Stomach (tissue), 9 donors: Measurements from ENCODE around the gene SVOP. TPM values are rescaled to one million over a fixed set of nuclear protein-coding genes. Genes with fewer than 3 reads are reported as not detected.

Source experiments
- DNase-seq, 2 donors: peaks; one replicate each; pipeline versions ENCODE4 v3.0.0 to v3.0.0-alpha.2; 2013 to 2019
- H3K27ac ChIP-seq, 5 donors: fragments of 200-600 bp in 4 of 5; sonication (generic) in 4 of 5; one replicate each; pipeline ENCODE4 v1.5.1; 2013 to 2019; ENCODE audit warnings: mild to moderate bottlenecking in 1 of 5, moderate library complexity in 1 of 5
- H3K27me3 ChIP-seq, 3 donors: fragments of 200-600 bp; sonication (generic); one replicate each; pipeline ENCODE4 v1.5.1; 2017 to 2019; ENCODE audit warnings: mixed run types in 1 of 3
- H3K36me3 ChIP-seq, 4 donors: fragments of 200-600 bp; sonication (generic); 1 replicate in 3 of 4; 2 replicates in 1 of 4; pipeline ENCODE4 v1.5.1; 2016 to 2019
- H3K4me1 ChIP-seq, 4 donors: fragments of 200-600 bp; sonication (generic); one replicate each; pipeline ENCODE4 v1.5.1; 2016 to 2019
- H3K4me3 ChIP-seq, 4 donors: fragments of 200-600 bp; sonication (generic) in 3 of 4; one replicate each; pipeline ENCODE4 v1.5.1; 2016 to 2019; ENCODE audit warnings: mild to moderate bottlenecking in 1 of 4
- H3K9me3 ChIP-seq, 4 donors: fragments of 200-600 bp; sonication (generic); one replicate each; pipeline ENCODE4 v1.5.1; 2016 to 2019
- EP300 ChIP-seq: sonication (generic); formaldehyde crosslinking; IDR thresholded peaks from one replicate; pipeline ENCODE4 v1.6.1; 2017; ENCODE audit warnings: antibody characterized with exemption
- POLR2A ChIP-seq, 4 donors: fragments of 450-650 bp; IDR thresholded peaks; one replicate each; pipeline ENCODE4 v1.6.1; 2016; ENCODE audit warnings: antibody characterized with exemption in 4 of 4, control low read depth in 2 of 4, mild to moderate bottlenecking in 1 of 4, moderate library complexity in 1 of 4
- POLR2AphosphoS5 ChIP-seq, 3 donors: sonication (generic); formaldehyde crosslinking; IDR thresholded peaks; one replicate each; pipeline ENCODE4 v1.6.1; 2016; ENCODE audit warnings: antibody characterized with exemption in 3 of 3
- WGBS, 5 donors: extraction: QIAGEN DNeasy Blood & Tissue Kit in 3 of 5; methylation state at CpG; one replicate each; pipeline versions ENCODE4 v1.1.5 to v1.1.7; 2013 to 2018; 5-methylcytosine and 5-hydroxymethylcytosine counted together
- intact Hi-C: fragments of 100-400 bp; cut with DNase I; formaldehyde crosslinking; loops from one replicate; pipeline ENCODE4 v1.15.1; 2023; ENCODE audit warnings: low total_unique reads
- polyA plus RNA-seq, 3 donors: library from polyadenylated mRNA; stranded (reverse); fragments of 200-250 nt; gene quantifications; one replicate each; pipeline ENCODE4 v1.2.3, GENCODE V29; 2013
- total RNA-seq, 5 donors: library from RNA; depleted of rRNA; stranded (reverse); fragments of >200 nt; gene quantifications; one replicate each; pipeline versions ENCODE4 v1.1.0 to v1.2.3, GENCODE V29; 2014 to 2016
- TF ChIP-seq, protein P1 (sequence below), 7 experiments: fragments of 450-650 bp in 4 of 7; fragments of 200-600 bp in 3 of 7; sonication (generic) in 3 of 7; IDR thresholded peaks; one replicate each; pipeline ENCODE4 v1.5.1; 2016 to 2019; ENCODE audit warnings: antibody characterized with exemption in 7 of 7, control low read depth in 2 of 7, mild to moderate bottlenecking in 1 of 7
- donor health status: healthy with polysubstance abuse.
- donor health status: Bipolar disorder and iron deficiency.
- donor health status: healthy.

SVOP gene
- total and polyA plus RNA-seq, 8 donors: 0.08 to 2.0 (median 0.37) TPM; not detected in 3

GRCh38 chr12:108915632-108916133 lies 105.2 kb downstream of the SVOP start:
- no peak overlapping the region for H3K4me3 ChIP-seq
- no peaks in the 10 kb centered on the region for H3K4me1 ChIP-seq
- H3K27ac ChIP-seq: no peak overlapping the region
- no peaks in the 10 kb centered on the region for H3K36me3 ChIP-seq
- H3K9me3 ChIP-seq: no peaks in the 10 kb centered on the region
- intact Hi-C loops: no loop called here
- TF ChIP-seq, protein P1, sequence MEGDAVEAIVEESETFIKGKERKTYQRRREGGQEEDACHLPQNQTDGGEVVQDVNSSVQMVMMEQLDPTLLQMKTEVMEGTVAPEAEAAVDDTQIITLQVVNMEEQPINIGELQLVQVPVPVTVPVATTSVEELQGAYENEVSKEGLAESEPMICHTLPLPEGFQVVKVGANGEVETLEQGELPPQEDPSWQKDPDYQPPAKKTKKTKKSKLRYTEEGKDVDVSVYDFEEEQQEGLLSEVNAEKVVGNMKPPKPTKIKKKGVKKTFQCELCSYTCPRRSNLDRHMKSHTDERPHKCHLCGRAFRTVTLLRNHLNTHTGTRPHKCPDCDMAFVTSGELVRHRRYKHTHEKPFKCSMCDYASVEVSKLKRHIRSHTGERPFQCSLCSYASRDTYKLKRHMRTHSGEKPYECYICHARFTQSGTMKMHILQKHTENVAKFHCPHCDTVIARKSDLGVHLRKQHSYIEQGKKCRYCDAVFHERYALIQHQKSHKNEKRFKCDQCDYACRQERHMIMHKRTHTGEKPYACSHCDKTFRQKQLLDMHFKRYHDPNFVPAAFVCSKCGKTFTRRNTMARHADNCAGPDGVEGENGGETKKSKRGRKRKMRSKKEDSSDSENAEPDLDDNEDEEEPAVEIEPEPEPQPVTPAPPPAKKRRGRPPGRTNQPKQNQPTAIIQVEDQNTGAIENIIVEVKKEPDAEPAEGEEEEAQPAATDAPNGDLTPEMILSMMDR (IDR thresholded peaks at IDR 0.05): no peak
- TF ChIP-seq EP300: no peak
- no peak for TF ChIP-seq POLR2A (IDR thresholded peaks at IDR 0.05)
- no peak for TF ChIP-seq POLR2AphosphoS5 (IDR thresholded peaks at IDR 0.05)
- H3K27me3 ChIP-seq: no peaks in the 10 kb centered on the region
- DNase-seq: no peak
- WGBS, 5 donors: 84 to 88% (median 85%) methylated on average over 4 to 15 of the region's 15 CpGs

DNA sequence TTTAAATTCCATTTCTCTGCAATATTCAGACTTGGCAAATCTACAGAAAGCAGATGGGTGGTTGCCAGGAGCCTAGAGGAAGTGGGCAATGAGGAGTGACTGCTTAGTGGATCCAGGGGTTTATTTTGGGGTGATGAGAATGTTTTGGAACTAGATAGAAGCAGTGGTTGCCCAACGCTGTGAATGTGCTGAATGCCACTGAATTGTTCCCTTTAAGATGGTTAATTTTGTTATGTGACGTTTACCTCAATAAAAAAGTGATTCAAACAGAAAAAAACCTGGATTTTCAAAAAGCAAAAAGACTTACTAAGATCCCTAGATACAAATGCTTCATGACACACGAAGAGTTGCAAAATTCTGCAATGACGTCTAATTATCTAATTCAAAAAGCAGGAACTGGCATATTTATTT lies 106.7 kb downstream of the SVOP start:
- intact Hi-C loops: no loop called here
- TF ChIP-seq, protein P1 (IDR thresholded peaks at IDR 0.05): no peak
- TF ChIP-seq POLR2AphosphoS5 (IDR thresholded peaks at IDR 0.05) (no peak), EP300 (no peak), POLR2A (IDR thresholded peaks at IDR 0.05) (no peak)
- peak in 1 of 2 donors; percentile 23 for DNase-seq
- Histone ChIP-seq H3K36me3 (no peaks in the 10 kb centered on the region), H3K27me3 (no peaks in the 10 kb centered on the region), H3K4me3 (no peak overlapping the region), H3K4me1 (no peaks in the 10 kb centered on the region), H3K27ac (no peak overlapping the region), H3K9me3 (no peaks in the 10 kb centered on the region)
- WGBS, 5 donors: 38 to 56% (median 52%) methylated on average over 4 of the region's 4 CpGs

DNA sequence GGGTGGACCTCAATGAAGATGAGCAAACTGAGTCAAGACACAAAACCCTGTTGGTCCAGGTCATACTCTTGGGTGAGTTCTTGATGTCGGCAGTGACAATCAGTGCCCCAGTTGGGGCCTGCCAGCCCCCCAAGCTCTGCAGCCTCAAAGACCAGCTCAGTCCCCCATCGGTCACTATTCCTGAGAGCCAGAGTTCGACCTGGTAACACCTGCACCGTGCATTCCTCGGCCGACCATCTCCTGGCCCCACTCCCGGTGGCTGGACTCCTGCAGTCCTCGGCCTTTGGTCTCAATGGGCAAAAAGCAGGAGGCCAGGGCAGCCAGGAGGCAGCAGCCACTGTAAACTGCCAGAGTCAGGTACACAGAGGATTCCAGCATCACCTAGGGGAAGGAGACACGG lies 108.5 kb downstream of the SVOP start:
- H3K4me3 ChIP-seq: no peak overlapping the region
- no peaks in the 10 kb centered on the region for H3K9me3 ChIP-seq
- H3K4me1 ChIP-seq: no peaks in the 10 kb centered on the region
- TF ChIP-seq EP300 (no peak), POLR2A (IDR thresholded peaks at IDR 0.05) (no peak), POLR2AphosphoS5 (IDR thresholded peaks at IDR 0.05) (no peak)
- TF ChIP-seq, protein P1 (IDR thresholded peaks at IDR 0.05): no peak
- WGBS, 5 donors: 92 to 95% (median 94%) methylated on average over 8 to 9 of the region's 9 CpGs
- H3K27ac ChIP-seq: no peak overlapping the region
- DNase-seq: no peak
- intact Hi-C loops: no loop called here
- no peaks in the 10 kb centered on the region for H3K36me3 ChIP-seq
- no peaks in the 10 kb centered on the region for H3K27me3 ChIP-seq

DNA sequence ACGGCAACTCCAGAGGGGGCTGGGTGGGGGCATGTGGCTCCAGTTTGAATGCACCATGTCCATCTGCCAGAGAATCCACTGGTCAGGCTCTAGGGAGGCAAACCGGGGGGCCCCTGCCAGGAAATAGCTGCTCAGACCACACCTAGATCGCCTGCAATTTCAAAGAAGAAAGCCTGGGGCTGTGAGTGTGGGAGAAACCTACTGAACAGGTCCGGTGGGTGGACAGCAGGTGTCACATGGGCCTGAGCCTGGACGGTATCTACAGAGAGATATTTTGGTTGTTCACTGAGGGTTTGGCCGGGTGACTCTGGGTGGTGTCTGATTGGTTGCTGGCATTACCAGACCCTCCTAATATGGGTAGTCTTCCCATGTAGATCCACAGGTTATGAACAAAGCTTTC lies 109.0 kb downstream of the SVOP start:
- DNase-seq: peak in 1 of 2 donors; percentile 31
- H3K9me3 ChIP-seq: no peaks in the 10 kb centered on the region
- no peaks in the 10 kb centered on the region for H3K4me1 ChIP-seq
- no peak overlapping the region for H3K4me3 ChIP-seq
- intact Hi-C loops: no loop called here
- TF ChIP-seq, protein P1 (IDR thresholded peaks at IDR 0.05): no peak
- 40 to 67% (median 48%) methylated on average over 5 to 6 of the region's 6 CpGs for WGBS, 5 donors
- H3K27ac ChIP-seq: no peak overlapping the region
- no peaks in the 10 kb centered on the region for H3K27me3 ChIP-seq
- no peaks in the 10 kb centered on the region for H3K36me3 ChIP-seq
